GM12865 (cell line): Measurements from ENCODE around the gene MBNL2.

Source experiments
- DNase-seq: peaks from one replicate; pipeline ENCODE4 v3.0.0; 2010; ENCODE audit warnings: low read depth
- H3K4me3 ChIP-seq: 2 replicates; pipeline ENCODE4 v1.5.1; 2011; ENCODE audit warnings: mild to moderate bottlenecking, low read depth, low read length, control low read depth
- CTCF ChIP-seq: IDR thresholded peaks from 2 replicates; pipeline ENCODE4 v1.5.1; 2011; ENCODE audit warnings: low read length, control low read depth, low read depth, inconsistent platforms; ENCODE audit not compliant: insufficient read depth; ENCODE audit errors: missing control alignments

The MBNL2 gene

GRCh38 chr13:97231829-97232196 is 9.7 kb downstream of the MBNL2 start:
- no peak overlapping the region for H3K4me3 ChIP-seq
- no peak for TF ChIP-seq CTCF
- no peak for DNase-seq

- TF ChIP-seq CTCF = no peak
- H3K4me3 ChIP-seq = no peak overlapping the region
- DNase-seq = no peak
Measured at GRCh38 chr13:97233499-97233898, 11.4 kb downstream of the MBNL2 start.

GRCh38 chr13:97234236-97234635 is 12.1 kb downstream of the MBNL2 start:
- no peak for DNase-seq
- TF ChIP-seq CTCF = no peak
- H3K4me3 ChIP-seq = no peak overlapping the region

GRCh38 chr13:97234742-97235141 is 12.6 kb downstream of the MBNL2 start:
- DNase-seq = no peak
- TF ChIP-seq CTCF = no peak
- H3K4me3 ChIP-seq = no peak overlapping the region

- no peak overlapping the region for H3K4me3 ChIP-seq
- no peak for TF ChIP-seq CTCF
- DNase-seq = no peak
Measured at GRCh38 chr13:97235549-97236231, 13.6 kb downstream of the MBNL2 start.

- H3K4me3 ChIP-seq = no peak overlapping the region
- no peak for DNase-seq
- TF ChIP-seq CTCF = no peak
Measured at GRCh38 chr13:97237388-97237787, 15.3 kb downstream of the MBNL2 start.

GRCh38 chr13:97238432-97238831 is 16.3 kb downstream of the MBNL2 start:
- no peak overlapping the region for H3K4me3 ChIP-seq
- TF ChIP-seq CTCF = no peak
- DNase-seq = no peak
